ENCODE data around the gene NDUFS1.
A peak's percentile ranks its signal among the peaks of the same experiment; 100 is the strongest.
"Not testable (repeated sequence)": the region's sequence is repeated elsewhere in the genome, so short reads cannot be mapped to it uniquely, and the experiment has no call there.

The NDUFS1 gene
- total RNA-seq = 57.6 reads per million, percentile 71 among the genes with 10 or more reads in this experiment

DNA sequence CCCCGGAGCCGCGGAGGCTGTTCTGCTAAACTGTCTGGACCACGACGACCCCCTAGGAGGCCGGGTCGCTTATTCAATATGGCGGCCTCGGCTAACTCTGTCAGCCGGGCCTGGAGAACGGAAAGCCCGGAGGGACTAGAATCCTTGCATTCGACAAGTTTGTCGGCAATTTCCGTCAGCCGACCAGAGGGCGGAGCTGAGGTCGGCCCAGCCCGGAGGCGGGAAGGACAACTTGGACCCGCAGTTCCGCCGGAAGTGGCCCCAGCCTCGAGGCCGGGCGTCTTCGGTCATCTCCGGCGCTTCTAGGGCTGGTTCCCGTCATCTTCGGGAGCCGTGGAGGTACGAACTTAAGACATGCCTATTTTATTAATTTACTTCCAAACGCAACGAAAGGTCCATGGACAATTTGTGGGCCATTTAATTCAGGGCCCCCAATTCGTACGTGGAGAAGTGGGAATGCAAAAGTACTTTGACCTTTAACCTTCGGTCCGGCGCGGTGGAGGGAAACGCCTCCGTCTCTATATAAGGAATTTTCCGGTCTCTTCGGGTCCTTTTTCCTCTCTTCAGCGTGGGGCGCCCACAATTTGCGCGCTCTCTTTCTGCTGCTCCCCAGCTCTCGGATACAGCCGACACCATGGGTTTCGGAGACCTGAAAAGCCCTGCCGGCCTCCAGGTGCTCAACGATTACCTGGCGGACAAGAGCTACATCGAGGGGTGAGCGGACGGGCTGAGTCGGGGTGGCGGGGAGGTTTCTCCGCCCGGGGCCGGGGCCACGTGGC lies at the start of gene NDUFS1, which contains the start of gene EEF1B2:
NDUFS1 (minus strand) TSS at position 99 of the 779 bp plus-strand sequence. CDS start 5,766 bp downstream, outside the sequence.
EEF1B2 (plus strand) TSS at position 550 of the 779 bp plus-strand sequence; CDS start at position 635, 85 bp downstream.
- DNase-seq = peak; percentile 96

DNA sequence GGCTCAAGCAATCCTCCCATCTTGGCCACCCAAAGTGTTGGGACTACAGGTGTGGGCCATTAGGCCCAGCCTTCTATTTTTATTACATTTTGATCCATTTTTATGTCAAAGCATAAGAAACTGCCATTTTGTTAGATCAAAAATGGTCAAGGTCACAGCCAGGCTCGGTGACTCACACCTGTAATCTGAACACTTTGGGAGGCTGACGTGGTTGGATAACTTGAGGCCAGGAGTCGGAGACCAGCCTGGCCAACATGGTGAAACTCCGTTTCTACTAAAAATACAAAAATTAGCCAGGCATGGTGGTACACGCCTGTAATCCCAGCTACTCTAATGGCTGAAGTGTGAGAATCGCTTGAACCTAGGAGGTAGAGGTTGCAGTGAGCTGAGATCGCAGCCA lies 49.7 kb upstream of the NDUFS1 start:
- DNase-seq = no peak

DNA sequence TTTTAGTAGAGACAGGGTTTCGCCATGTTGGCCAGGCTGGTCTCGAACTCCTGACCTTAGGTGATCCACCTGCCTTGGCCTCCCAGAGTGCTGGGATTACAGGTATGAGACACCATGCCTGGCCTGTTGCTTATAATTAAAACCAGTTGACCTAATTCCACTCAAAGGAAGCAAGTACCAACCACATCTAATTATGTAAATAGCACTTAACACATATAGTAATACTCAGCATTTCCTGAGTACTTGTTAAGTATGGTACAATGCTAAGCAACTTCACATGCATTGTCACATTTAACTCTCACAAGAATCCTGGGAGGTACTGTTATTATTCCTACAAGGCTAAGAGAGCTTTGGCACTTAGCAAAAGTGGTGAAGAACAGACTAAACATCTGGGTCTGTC lies 48.1 kb upstream of the NDUFS1 start:
- not testable (repeated sequence) for DNase-seq

DNA sequence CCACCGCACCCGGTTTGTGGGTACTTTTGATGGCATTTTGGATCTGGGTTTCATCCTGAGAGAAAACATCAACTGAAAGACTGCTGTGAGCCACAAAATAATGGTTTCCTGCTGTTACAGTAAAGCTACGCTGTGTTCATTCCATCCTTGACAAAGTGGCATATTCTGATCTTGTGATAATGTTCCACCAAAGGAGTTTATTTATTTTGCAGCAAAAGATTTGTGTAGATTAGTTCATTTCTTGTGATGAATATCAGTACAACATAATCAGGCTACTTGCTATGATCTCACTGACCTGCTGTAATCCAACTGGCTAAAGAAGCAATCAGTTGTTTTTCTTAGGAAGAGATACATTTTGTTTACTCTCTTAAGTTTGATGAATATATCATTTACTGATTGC lies 45.5 kb upstream of the NDUFS1 start:
- DNase-seq = no peak

DNA sequence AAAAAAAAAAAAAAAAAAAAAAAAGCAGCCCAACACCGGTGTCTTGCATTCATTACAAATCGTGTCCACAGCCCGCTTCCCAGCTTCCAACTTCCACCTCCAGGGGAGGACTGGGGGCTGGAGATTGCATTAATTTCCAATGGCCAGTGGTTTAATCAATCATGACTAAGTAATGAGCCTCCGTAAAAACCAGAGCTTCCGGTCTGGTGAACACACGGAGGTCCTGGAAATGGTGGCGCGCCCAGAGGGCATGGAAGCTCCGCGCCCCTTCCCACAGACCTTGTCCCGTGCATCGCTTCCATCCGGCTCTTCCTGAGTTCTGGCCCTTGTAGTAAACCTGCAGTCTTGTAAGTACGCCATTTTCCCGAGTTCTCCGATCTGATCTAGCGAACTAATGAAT lies 44.1 kb upstream of the NDUFS1 start:
- no peak for DNase-seq

DNA sequence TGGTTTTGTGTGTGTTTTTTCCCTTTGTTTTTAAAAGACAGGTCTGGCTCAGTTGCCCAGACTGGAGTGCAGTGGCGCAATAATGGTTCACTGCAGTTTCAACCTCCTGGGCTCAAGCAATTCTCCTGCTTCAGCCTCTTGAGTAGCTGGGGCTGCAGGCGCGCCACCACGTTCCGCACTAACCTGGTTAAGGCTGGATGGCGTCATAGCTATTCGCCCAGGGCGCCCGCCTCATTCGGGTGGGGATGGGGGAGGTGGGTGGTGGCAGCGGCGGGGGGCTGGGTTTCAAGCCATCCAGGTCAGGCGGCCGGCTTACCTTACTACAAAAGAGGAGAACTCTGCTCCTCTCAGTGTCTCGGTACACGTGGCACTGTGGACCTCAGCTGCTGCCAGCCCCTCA lies 43.2 kb upstream of the NDUFS1 start:
- no peak for DNase-seq

DNA sequence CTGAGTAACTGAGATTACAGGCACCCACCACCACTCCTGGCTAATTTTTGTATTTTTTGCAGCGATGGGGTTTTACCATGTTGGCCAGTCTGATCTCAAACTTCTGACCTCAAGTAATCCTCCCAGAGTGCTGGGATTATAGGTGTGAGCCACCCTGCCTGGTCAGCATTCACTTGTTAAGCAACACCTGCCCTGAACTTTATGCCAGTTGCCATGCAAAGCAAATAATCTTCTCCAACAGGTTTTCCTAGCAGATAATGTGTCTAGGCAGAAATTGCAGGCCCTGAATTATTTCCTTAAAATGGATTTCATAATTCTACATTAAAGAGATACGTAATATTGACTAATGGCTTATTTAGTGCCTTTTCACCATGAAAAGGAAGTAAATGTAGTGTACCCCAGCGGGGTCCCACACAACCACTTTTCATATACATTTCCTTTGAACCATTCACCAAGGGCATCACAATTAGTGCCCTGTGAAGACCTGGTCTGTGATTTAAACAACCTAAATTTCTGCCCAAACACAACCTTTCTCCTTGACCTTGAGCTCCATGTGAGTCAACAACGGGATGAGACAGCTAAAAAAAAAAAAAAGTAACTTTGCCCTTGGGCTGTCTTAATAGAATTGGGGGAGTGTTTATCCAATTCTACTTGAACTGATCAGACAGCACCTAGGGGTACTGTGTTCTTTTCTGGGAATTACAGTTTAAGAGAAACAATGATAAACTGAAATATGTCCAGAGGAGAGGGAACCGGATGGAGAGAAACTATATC lies 42.0 kb upstream of the NDUFS1 start:
- DNase-seq = no peak

DNA sequence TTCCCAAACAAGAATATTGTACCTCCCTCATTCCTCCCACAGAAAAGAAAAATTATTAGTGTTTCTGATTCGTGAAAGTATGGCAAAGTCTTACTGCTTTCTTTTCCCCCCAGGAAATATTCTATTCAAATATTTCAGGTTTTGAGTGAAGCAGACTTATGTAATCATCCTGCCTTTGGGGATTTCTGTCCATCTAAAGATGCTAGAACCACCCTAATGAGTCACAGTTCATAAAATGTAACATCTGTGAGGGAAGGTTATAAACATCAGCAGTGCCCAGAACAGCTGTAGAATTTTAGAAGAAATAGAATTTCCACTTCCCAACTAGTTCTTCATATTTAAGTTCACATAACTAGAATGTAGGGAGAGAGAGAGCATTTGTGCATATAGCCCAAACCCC lies 39.4 kb upstream of the NDUFS1 start:
- DNase-seq = no peak

DNA sequence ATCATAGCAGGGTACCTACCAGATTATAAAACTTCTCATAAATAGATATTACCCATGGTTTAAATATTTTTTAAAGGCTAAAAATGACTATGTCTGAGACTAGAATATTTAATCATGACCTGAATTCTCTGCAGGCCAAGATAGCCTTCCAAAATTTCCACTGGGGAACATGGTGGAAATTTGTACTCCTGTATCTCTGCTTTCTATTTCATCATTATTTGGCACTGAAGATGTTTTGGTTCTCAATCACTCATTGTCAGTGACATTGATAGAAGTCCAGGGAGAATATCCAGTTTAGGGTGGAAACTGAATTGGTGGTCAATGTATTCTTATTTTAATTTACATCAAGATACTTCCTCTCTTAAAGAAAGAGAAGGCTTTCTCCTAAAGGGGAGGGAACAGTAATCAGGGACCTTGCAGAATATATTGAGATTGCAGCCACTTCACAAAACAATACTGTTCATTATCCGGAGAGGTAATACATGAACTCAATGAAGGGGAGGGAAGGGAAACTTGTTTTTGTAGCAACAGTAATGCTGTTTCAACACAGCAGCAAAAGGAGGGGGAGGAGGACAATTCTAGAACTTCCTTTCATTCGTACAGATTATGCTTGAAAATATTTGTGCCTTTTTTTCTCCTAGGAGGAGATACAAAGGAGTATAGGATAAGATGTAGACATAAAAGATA lies 34.6 kb upstream of the NDUFS1 start:
- DNase-seq = no peak

DNA sequence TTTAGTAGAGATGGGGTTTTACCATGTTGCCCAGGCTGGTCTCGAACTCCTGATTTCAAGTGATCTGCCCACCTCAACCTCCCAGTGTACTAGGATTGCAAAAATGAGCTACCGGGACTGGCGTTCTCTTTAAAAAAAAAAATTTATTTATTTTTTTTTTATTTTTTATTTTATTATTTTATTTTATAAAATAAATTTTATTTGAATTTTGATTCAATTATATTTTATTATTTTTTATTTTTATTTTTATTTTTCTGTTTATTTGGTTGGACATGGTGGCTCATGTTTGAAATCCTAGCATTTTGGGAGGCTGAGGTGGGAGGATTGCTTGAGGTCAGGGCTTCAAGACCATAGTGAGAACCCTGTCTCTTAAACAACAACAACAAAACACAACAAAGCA lies 32.9 kb upstream of the NDUFS1 start:
- no peak for DNase-seq

DNA sequence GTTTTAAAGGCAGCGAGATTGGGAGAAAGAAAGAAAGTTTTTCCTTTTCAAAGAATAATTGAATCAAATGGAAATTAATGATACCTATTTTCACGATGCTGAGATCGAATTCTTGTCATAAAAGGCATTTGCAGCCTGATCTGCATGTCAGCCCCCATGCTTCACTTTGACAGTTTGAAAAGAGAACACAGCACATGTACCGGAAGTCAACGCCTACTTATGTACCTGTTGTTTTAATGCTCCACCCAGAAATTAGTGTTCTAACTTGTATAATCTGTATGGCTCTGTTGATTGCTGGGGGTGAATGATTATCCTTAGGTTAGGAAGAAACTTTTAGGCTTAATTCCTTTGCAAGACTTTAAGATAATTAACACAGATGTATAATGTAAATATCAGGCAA lies 31.4 kb upstream of the NDUFS1 start:
- no peak for DNase-seq

DNA sequence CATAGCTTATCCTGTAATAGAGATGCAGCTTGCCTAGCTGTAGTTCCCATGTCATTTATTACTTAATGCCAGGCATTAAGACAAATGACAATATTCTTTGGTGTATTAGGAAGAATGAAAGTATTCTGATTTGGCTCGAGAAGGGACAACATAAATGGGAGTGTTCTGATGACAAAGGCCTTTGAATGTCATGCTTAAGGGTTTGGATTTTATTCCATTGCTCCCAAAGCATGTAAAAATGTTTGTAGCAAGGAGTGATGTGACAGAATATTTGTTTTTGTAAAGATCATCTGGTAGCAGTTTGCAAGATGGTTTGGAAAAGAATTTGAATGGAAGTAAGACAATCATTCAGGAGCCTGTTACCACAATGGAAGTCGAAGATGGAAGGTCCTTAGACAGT lies 30.9 kb upstream of the NDUFS1 start:
- no peak for DNase-seq

DNA sequence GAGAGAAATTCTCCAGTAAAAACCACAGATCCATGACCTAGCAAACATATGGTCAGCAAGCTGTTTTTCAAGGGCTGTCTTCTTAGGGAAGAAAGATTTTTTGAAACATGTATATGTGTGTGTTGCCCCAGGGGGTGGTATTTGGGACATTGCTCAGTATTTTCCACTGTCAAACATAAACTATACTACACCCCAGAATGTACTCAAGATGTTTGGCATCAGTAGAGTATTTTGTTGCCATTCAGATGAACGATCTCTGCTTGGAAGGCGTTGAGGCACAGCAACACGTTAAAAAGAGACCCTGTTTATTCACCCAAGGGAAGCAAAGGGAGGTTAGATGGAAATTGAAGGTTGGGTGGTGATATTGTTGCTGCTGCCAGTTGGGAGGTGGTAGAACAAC lies 30.4 kb upstream of the NDUFS1 start:
- DNase-seq = no peak

DNA sequence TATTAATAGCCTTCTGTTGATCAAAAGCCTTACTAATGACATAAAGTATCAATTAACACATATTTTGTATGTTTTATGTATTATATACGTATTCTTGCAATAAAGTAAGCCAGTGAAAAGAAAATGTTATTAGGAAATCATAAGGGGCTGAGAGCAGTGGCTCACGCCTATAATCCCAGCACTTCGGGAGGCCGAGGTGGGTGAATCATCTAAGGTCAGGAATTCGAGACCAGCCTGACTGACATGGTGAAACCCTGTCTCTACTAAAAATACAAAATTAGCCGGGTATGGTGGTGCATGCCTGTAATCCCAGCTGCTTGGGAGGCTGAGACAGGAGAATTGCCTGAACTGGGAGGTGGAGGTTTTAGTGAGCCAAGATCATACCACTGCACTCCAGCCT lies 22.3 kb upstream of the NDUFS1 start:
- DNase-seq = not testable (repeated sequence)

DNA sequence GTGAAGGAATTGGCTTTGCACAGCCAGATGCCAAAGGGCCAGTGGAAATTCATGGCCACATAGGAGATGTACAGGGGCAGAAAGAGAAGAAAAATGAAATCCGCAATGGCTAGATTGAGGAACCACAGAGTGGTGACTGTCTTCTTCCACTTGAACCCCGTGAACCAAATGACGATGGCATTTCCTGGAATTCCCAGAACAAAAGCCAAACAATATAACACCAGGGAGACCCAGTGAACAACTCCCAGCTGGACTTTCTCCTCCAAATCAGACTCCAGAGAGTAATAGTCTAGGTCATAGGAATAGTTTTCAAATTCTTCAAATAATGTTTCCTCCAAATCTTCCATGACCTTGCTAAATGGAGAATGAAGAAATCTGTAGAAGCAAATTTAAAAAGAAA lies 17.7 kb upstream of the NDUFS1 start:
- no peak for DNase-seq

DNA sequence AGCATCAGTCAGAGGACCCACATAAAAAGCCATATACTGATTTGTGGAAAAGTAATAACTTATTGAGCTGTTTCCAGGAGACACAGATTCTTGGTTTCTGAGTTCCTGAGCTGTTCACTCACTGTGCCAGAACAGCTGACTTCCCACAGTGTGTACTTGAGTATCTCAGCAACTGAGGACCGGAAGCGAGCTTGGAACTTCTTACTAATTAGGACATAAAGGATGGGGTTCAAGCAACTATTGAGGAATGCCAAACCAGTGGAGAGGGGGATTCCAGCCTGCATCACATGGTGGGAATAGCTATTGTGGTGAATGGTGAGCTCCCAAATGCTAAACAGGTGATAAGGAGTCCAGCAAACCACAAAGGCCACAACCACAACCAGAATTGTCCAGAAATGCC lies 16.9 kb upstream of the NDUFS1 start:
- no peak for DNase-seq

DNA sequence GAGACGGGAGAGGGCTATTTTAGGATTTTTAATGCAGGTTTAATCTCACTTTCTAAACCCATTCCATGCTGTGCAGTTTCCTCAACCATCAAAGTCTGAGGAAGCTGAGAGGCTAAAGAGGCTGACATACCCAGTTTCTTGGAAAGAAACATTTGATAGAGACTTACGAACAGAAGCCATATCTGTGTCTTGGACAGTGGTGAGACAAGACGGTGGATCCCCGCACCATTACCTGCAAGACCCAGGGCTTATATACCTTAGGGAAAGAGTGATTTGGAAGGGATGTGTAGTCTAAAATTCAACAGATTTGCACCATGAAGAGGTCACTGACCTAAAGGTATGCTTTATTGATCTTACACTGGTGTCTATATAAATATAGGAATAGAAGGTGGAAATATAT lies 13.9 kb upstream of the NDUFS1 start:
- DNase-seq = no peak

DNA sequence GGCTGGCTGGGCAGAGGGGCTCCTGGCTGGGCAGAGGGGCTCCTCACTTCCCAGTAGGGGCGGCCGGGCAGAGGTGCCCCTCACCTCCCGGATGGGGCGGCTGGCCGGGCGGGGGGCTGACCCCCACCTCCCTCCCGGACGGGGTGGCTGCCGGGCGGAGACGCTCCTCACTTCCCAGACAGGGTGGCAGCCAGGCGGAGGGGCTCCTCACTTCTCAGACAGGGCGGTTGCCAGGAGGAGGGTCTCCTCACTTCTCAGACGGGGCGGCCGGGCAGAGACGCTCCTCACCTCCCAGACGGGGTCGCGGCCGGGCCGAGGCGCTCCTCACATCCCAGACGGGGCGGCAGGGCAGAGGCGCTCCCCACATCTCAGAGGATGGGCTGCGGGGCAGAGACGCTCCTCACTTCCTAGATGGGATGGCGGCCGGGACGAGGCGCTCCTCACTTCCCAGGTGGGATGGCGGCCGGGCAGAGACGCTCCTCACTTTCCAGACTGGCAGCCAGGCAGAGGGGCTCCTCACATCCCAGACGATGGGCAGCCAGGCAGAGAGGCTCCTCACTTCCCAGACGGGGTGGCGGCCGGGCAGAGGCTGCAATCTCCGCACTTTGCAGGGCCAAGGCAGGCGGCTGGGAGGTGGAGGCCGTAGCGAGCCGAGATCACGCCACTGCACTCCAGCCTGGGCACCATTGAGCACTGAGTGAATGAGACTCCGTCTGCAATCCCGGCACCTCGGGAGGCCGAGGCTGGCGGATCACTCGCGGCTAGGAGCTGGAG lies 12.6 kb upstream of the NDUFS1 start:
- not testable (repeated sequence) for DNase-seq

DNA sequence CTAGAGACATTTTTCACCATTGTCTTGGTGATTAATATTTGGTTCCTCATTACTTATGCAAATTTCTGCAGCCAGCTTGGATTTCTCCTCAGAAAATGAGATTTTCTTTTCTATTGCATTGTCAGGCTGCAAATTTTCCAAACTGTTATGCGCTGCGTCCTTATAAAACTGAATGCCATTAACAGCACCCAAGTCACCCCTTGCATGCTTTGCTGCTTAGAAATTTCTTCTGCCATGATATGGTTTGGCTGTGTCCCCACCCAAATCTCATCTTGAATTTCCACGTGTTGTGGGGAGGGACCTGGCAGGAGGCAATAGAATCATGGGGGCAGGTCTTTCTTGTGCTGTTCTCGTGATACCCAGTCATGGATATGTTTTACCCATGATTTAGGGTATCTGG lies 9.0 kb upstream of the NDUFS1 start:
- DNase-seq = not testable (repeated sequence)

DNA sequence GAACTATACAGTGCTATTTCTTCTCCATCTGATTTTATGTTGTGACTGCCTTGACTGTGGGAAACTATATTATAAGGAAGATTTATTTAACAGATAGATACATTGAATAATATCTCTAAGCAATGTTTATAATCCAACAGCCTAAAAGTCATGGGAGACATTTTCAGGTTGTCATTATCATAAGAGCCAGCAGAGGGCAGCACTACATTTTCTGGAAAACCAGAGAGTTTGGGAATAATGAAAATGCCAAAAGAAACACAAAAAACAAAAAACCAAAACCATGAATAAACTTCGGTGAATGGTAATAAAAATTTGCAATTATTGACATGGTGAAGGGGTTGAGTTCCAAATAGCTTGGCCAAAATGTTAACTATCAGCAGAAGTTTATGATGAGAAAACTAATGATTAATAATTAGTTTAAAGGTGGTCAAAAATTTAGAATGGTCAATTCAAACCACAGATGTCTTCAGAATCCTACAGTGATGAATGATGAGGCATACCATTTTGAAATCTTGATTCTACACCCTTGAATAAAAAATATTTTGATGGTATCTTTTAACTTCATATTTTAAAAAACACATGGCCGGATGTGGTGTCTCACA lies 5.1 kb upstream of the NDUFS1 start:
- peak; percentile 20 for DNase-seq

DNA sequence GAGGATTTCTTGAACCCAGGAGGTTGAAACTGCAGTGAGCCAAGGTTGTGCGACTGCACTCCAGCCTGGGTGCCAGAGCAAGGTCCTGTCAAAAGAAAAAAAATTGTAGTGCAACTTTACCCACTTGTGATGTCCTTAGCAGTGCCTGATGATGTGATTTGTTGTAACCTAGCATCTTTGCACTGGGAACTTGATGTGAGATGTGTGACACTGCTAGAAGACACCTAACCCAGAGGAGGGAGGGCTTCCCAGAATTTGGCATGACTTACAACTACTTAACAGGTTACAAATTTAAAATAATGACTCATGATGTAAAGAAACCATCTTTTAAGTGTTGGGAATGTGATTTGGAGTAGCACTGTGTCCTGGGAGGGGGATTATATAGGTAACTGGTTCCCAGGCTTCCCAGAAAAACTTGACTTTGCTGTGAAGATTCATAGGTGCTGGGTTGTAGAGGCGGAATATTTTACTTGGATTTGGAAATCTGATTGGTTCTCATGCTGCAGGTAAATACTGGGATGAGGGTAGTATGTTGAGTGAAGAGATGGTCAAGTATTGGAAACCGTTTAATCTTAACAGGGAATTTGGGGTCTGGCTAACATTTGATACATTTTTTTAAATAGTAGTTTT lies 4.1 kb upstream of the NDUFS1 start:
- DNase-seq = no peak

DNA sequence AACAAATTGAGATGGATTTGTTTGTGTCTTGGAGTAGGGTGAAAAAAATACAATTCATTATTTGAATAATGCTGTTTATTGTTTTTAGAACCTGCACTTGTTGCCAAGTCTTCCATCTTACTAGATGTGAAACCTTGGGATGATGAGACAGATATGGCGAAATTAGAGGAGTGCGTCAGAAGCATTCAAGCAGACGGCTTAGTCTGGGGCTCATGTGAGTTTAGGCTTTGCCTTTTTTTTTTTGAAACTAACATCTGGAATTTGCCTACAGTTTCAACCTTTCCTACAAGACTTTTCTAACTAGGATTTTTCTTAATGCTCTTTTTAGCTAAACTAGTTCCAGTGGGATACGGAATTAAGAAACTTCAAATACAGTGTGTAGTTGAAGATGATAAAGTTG lies 3.2 kb upstream of the NDUFS1 start:
- DNase-seq = not testable (repeated sequence)
